Left cardiac atrium (tissue), 4 donors: ENCODE measurements around the gene INO80D. TPM values are rescaled to one million over a fixed set of nuclear protein-coding genes. Genes with fewer than 3 reads are reported as not detected.
"Not testable (repeated sequence)": the region's sequence is repeated elsewhere in the genome, so short reads cannot be mapped to it uniquely, and the experiment has no call there.

Source experiments
- ATAC-seq, 2 donors: fragments of 200-7000 bp; cut with Tn5 transposase; one replicate each; pipeline ENCODE4 v1.9.1; 2020; ENCODE audit warnings: mild to moderate bottlenecking in 2 of 2, moderate library complexity in 2 of 2
- DNase-seq: peaks from one replicate; pipeline ENCODE4 v3.0.0-alpha.2; 2020
- intact Hi-C, 2 donors: fragments of 100-400 bp; cut with DNase I; formaldehyde crosslinking; loops; one replicate each; pipeline versions ENCODE4 v1.14.1 to v1.15.1; 2022 to 2023
- total RNA-seq, 2 donors: library from RNA; stranded (reverse); fragmentation: NEBNext Ultra II Directional; extraction: Animal tissue kit (Norgen Biotek cat#: 25700); gene quantifications; one replicate each; pipeline ENCODE4 v1.2.1, GENCODE V29; 2021
- donor health status: DM: no; HTN: yes; CAD: no.
- donor health status: DM: no; HTN: yes; CAD: no; lungs with severe emphysema.
- donor health status: DM: yes; HTN: yes; CAD: no.
- donor health status: Dilated cardiomyopathy.

Gene INO80D
- total RNA-seq, 2 donors from 2014 or later: 10.8 to 15.1 TPM

- peak in 1 of 2 donors; percentile 26 for ATAC-seq
- intact Hi-C loops: no loop called here
- DNase-seq: no peak
Measured at GRCh38 chr2:206040525-206040924, 45.4 kb downstream of the INO80D start.

- DNase-seq, ATAC-seq, intact Hi-C loops: not testable (repeated sequence)
Measured at GRCh38 chr2:206035393-206035792, 50.6 kb downstream of the INO80D start.

- intact Hi-C loops, DNase-seq, ATAC-seq: not testable (repeated sequence)
Measured at GRCh38 chr2:206033452-206033851, 52.5 kb downstream of the INO80D start.

GRCh38 chr2:206031950-206032567, 53.9 kb downstream of the INO80D start:
- no peak for DNase-seq
- ATAC-seq: no peak
- intact Hi-C loops: no loop called here

- DNase-seq: no peak
- ATAC-seq: peak in 1 of 2 donors; percentile 25
- intact Hi-C loops: no loop called here
Measured at GRCh38 chr2:206031162-206031784, 54.7 kb downstream of the INO80D start.

- intact Hi-C loops: no loop called here
- DNase-seq: no peak
- ATAC-seq: no peak
Measured at GRCh38 chr2:206028101-206028500, 57.9 kb downstream of the INO80D start.

- ATAC-seq (no peak), DNase-seq (no peak)
- intact Hi-C loops: no loop called here
Measured at GRCh38 chr2:206023183-206023582, 62.8 kb downstream of the INO80D start.

GRCh38 chr2:206020171-206020570, 65.8 kb downstream of the INO80D start:
- intact Hi-C loops: no loop called here
- DNase-seq: no peak

GRCh38 chr2:206015746-206016145, 70.2 kb downstream of the INO80D start:
- ATAC-seq, intact Hi-C loops, DNase-seq: not testable (repeated sequence)

More at GRCh38 chr2:206020171-206020570, 65.8 kb downstream of the INO80D start:
- ATAC-seq: no peak

GRCh38 chr2:206011795-206012194, 74.2 kb downstream of the INO80D start:
- intact Hi-C loops: no loop called here
- DNase-seq: no peak
- no peak for ATAC-seq

GRCh38 chr2:206011018-206011614, 74.9 kb downstream of the INO80D start:
- no peak for ATAC-seq
- no peak for DNase-seq
- intact Hi-C loops: no loop called here

- ATAC-seq: peak in 1 of 2 donors; percentile 14
- intact Hi-C loops: no loop called here
- no peak for DNase-seq
Measured at GRCh38 chr2:206004004-206004693, 81.8 kb downstream of the INO80D start.

- no peak for ATAC-seq
- intact Hi-C loops: no loop called here
- no peak for DNase-seq
Measured at GRCh38 chr2:206002440-206002839, 83.5 kb downstream of the INO80D start.

- DNase-seq (no peak), ATAC-seq (no peak)
- intact Hi-C loops: no loop called here
Measured at GRCh38 chr2:206001912-206002311, 84.1 kb downstream of the INO80D start.

GRCh38 chr2:206000776-206001175, 85.2 kb downstream of the INO80D start:
- ATAC-seq (no peak), DNase-seq (no peak)
- intact Hi-C loops: no loop called here

- no peak for ATAC-seq
- intact Hi-C loops: no loop called here
- no peak for DNase-seq
Measured at GRCh38 chr2:205998583-205998982, 87.4 kb downstream of the INO80D start.

GRCh38 chr2:205996161-205996560, 89.8 kb downstream of the INO80D start:
- DNase-seq (no peak), ATAC-seq (no peak)
- intact Hi-C loops: no loop called here

- ATAC-seq (no peak), DNase-seq (no peak)
- intact Hi-C loops: no loop called here
Measured at GRCh38 chr2:205995260-205995659, 90.7 kb downstream of the INO80D start.

GRCh38 chr2:205994344-205994743, 91.6 kb downstream of the INO80D start:
- intact Hi-C loops: no loop called here
- ATAC-seq: no peak

GRCh38 chr2:205990104-205990503, 95.9 kb downstream of the INO80D start:
- intact Hi-C loops: no loop called here
- ATAC-seq (no peak), DNase-seq (no peak)

More at GRCh38 chr2:205994344-205994743, 91.6 kb downstream of the INO80D start:
- DNase-seq: no peak
